HG03060 (cell line): ENCODE measurements around the gene SLC35F2.

Experiments used
- ATAC-seq: cut with Tn5 transposase; IDR thresholded peaks from one replicate; pipeline ENCODE4 v1.9.1; 2021; ENCODE audit warnings: low read depth, moderate number of reproducible peaks; ENCODE audit not compliant: unreplicated experiment

SLC35F2 gene

DNA sequence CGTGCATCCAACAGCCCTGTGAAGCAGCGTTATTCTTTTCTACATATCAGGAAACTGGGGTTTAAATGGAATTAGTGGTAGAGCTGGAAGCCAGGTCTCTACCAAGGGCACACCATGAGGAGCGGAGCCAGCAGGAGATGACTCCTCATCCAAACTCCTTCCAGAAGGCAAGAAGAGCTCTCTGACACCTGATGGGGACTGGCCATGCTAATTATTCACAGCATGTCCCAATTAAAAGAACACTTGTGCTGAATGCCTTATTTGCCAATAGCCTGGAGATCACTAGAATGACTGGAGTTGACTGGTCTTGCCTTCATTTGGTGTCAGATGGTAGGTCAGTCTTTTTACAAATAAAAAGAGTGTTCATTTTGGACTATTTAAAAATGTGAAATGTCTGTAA lies 113.9 kb downstream of the SLC35F2 start:
- no peak for ATAC-seq

DNA sequence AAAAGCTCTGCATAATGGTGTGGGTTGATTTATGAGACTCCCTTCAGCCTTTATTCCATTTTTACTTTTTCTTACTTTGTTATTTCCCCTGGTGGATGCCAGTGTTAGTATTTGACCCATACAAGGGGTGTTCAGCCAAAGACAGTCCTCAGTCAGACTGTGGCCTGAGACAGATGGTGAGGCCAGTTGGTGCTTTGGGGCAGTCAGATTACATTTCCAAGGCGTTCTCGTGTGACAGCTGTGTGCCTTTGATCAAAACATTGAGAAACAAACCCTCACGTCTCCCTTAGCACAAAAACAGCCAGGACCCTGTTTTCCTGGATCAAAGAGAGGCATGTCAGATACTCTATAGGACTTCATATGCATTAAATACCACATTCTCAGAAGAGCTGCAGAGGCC lies 115.4 kb downstream of the SLC35F2 start:
- no peak for ATAC-seq

- peak; percentile 89 for ATAC-seq
Measured at GRCh38 chr11:107741044-107741823, 117.4 kb downstream of the SLC35F2 start.
